ENCODE results near the gene DYNLRB2. TPM values are rescaled to one million over a fixed set of nuclear protein-coding genes. Genes with fewer than 3 reads are reported as not detected.

Gene DYNLRB2
- total RNA-seq, 1 experiment from 2014 or later, result 0.97 TPM

- DNase-seq (ENCODE audit: low spot score), result no peak
These were observed 58.7 kb downstream of the DYNLRB2 start for GRCh38 chr16:80599466-80599865.

Measured in H4 (cell line).